Thyroid gland (tissue), 4 donors: ENCODE measurements around the gene VPS50. TPM values are rescaled to one million over a fixed set of nuclear protein-coding genes. Genes with fewer than 3 reads are reported as not detected.

Experiments
- DNase-seq, 2 donors: peaks; one replicate each; pipeline ENCODE4 v3.0.0-alpha.2; 2019
- H3K27ac ChIP-seq, 3 donors: fragments of 200-600 bp; sonication (generic); 1 replicate in 2 of 3; 2 replicates in 1 of 3; pipeline ENCODE4 v1.5.1; 2016 to 2019; ENCODE audit warnings: mild to moderate bottlenecking in 1 of 3, moderate library complexity in 1 of 3
- H3K27me3 ChIP-seq: fragments of 200-600 bp; sonication (generic); one replicate; pipeline ENCODE4 v1.5.1; 2019
- H3K36me3 ChIP-seq, 2 donors: fragments of 200-600 bp; sonication (generic); one replicate each; pipeline ENCODE4 v1.5.1; 2016 to 2019
- H3K4me1 ChIP-seq, 2 donors: fragments of 200-600 bp; sonication (generic); one replicate each; pipeline ENCODE4 v1.5.1; 2017 to 2019
- H3K4me3 ChIP-seq, 3 donors: fragments of 200-600 bp; sonication (generic); replicated peaks in 1 of 3; 1 replicate in 2 of 3; 2 replicates in 1 of 3; pipeline ENCODE4 v1.5.1; 2016; ENCODE audit warnings: mild to moderate bottlenecking in 1 of 3
- H3K9me3 ChIP-seq: fragments of 200-600 bp; sonication (generic); one replicate; pipeline ENCODE4 v1.5.1; 2017
- CTCF ChIP-seq, 6 experiments: fragments of 200-600 bp in 3 of 6; fragments of 450-650 bp in 3 of 6; sonication (generic) in 3 of 6; IDR thresholded peaks; one replicate each; pipeline ENCODE4 v1.5.1; 2016 to 2019; ENCODE audit warnings: antibody characterized with exemption in 6 of 6, mild to moderate bottlenecking in 2 of 6, inconsistent platforms in 1 of 6, moderate library complexity in 1 of 6
- POLR2A ChIP-seq, 2 donors: fragments of 450-650 bp; IDR thresholded peaks; one replicate each; pipeline ENCODE4 v1.6.1; 2017; ENCODE audit warnings: antibody characterized with exemption in 2 of 2, mild to moderate bottlenecking in 2 of 2, moderate library complexity in 1 of 2
- WGBS, 2 donors: methylation state at CpG; one replicate each; pipeline ENCODE4 v1.1.5; 2017; 5-methylcytosine and 5-hydroxymethylcytosine counted together
- intact Hi-C: fragments of 100-400 bp; cut with DNase I; formaldehyde crosslinking; loops from one replicate; pipeline ENCODE4 v1.15.1; 2023
- total RNA-seq, 4 donors: library from RNA; depleted of rRNA; stranded (reverse); fragments of >200 nt; gene quantifications; one replicate each; pipeline ENCODE4 v1.2.3, GENCODE V29; 2016

The VPS50 gene
- total RNA-seq, 4 donors from 2014 or later = 27.4 to 41.1 (median 36.0) TPM

GRCh38 chr7:93359520-93360198 is 127.5 kb downstream of the VPS50 start:
- Histone ChIP-seq H3K36me3 (no peaks in the 10 kb centered on the region), H3K4me1 (peaks cover 3 to 9% of the 10 kb centered on the region in 2 donors), H3K9me3 (no peaks in the 10 kb centered on the region), H3K27ac (no peak overlapping the region), H3K27me3 (no peaks in the 10 kb centered on the region), H3K4me3 (no peak overlapping the region)
- DNase-seq = peak; percentile 45 to 49
- intact Hi-C loops = no loop called here
- WGBS, 2 donors = 59 to 72% methylated on average over 2 of the region's 2 CpGs
- TF ChIP-seq POLR2A (IDR thresholded peaks at IDR 0.05) (no peak), CTCF (IDR thresholded peaks at IDR 0.05) (no peak)

GRCh38 chr7:93361853-93362252 is 129.7 kb downstream of the VPS50 start:
- no peaks in the 10 kb centered on the region for H3K27me3 ChIP-seq
- DNase-seq = no peak
- no peaks in the 10 kb centered on the region for H3K36me3 ChIP-seq
- peaks cover 3 to 9% of the 10 kb centered on the region in 2 donors for H3K4me1 ChIP-seq
- no peak for TF ChIP-seq CTCF (IDR thresholded peaks at IDR 0.05)
- TF ChIP-seq POLR2A (IDR thresholded peaks at IDR 0.05) = no peak
- H3K4me3 ChIP-seq = no peak overlapping the region
- H3K27ac ChIP-seq = no peak overlapping the region
- WGBS, 2 donors = 96 to 100% methylated on average over 1 of the region's 1 CpG
- intact Hi-C loops = no loop called here
- H3K9me3 ChIP-seq = no peaks in the 10 kb centered on the region

- intact Hi-C loops = no loop called here
- Histone ChIP-seq H3K4me1 (peaks cover 2 to 3% of the 10 kb centered on the region in 2 donors), H3K27me3 (no peaks in the 10 kb centered on the region), H3K27ac (no peak overlapping the region), H3K36me3 (no peaks in the 10 kb centered on the region), H3K4me3 (no peak overlapping the region), H3K9me3 (no peaks in the 10 kb centered on the region)
- 89 to 95% methylated on average over 1 of the region's 1 CpG for WGBS, 2 donors
- no peak for TF ChIP-seq POLR2A (IDR thresholded peaks at IDR 0.05)
- TF ChIP-seq CTCF (IDR thresholded peaks at IDR 0.05) = no peak
- DNase-seq = no peak
These were observed 132.6 kb downstream of the VPS50 start for GRCh38 chr7:93364806-93365205.

GRCh38 chr7:93365341-93365740 is 133.2 kb downstream of the VPS50 start:
- TF ChIP-seq POLR2A (IDR thresholded peaks at IDR 0.05) (no peak), CTCF (IDR thresholded peaks at IDR 0.05) (no peak)

DNA sequence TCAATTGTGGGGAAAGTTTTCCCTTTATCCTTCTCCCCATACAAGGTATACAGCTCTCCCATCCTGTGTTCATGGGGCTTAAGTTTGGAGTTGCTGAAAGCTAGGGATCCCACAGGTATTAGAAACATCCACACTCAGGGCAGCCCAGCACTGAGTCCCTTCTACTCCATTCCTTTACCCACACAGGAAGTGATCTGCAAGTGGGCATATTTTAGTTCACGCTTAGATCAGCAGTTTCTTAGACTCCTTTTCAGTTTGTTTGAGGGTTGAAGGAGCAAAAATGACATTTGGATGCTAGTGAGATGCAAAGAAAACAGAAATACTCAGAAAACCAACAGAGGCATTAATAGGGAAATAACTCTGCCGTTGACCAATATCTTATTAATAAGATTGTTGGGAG is 134.7 kb downstream of the VPS50 start:
- intact Hi-C loops = no loop called here
- no peaks in the 10 kb centered on the region for H3K9me3 ChIP-seq
- H3K27ac ChIP-seq = no peak overlapping the region
- DNase-seq = no peak
- no peaks in the 10 kb centered on the region for H3K27me3 ChIP-seq
- H3K36me3 ChIP-seq = no peaks in the 10 kb centered on the region
- no peaks in the 10 kb centered on the region for H3K4me1 ChIP-seq
- TF ChIP-seq POLR2A (IDR thresholded peaks at IDR 0.05) (no peak), CTCF (IDR thresholded peaks at IDR 0.05) (no peak)
- 84 to 86% methylated on average over 2 of the region's 2 CpGs for WGBS, 2 donors
- H3K4me3 ChIP-seq = no peak overlapping the region

More at GRCh38 chr7:93365341-93365740, 133.2 kb downstream of the VPS50 start:
- no peaks in the 10 kb centered on the region for H3K36me3 ChIP-seq
- H3K4me1 ChIP-seq = no peaks in the 10 kb centered on the region
- H3K27me3 ChIP-seq = no peaks in the 10 kb centered on the region
- 52 to 53% methylated on average over 1 of the region's 1 CpG for WGBS, 2 donors
- H3K27ac ChIP-seq = no peak overlapping the region
- H3K4me3 ChIP-seq = no peak overlapping the region
- no peaks in the 10 kb centered on the region for H3K9me3 ChIP-seq
- intact Hi-C loops = no loop called here
- DNase-seq = no peak
